Measurements from ENCODE around the gene CTCFL. TPM values are rescaled to one million over a fixed set of nuclear protein-coding genes. Genes with fewer than 3 reads are reported as not detected.
A peak's percentile ranks its signal among the peaks of the same experiment; 100 is the strongest.

CTCFL gene
- total and polyA plus RNA-seq, 2 of the 13 experiments (the other 11 are each of a cell fraction or from before 2014, with no cell fraction given), result 0.04 TPM; not detected in 1

- TF ChIP-seq MBNL3 (CRISPR knock-in tag; conservative IDR thresholded peaks at IDR 0.05) (no peak), ZNF577 (CRISPR knock-in tag; IDR thresholded peaks at IDR 0.05; ENCODE audit: borderline replicate concordance, low read depth) (no peak), ZNF562 (CRISPR knock-in tag; IDR thresholded peaks at IDR 0.05; ENCODE audit: borderline replicate concordance) (no peak), NCOA1 (CRISPR knock-in tag; IDR thresholded peaks at IDR 0.05) (no peak), ARNT (IDR thresholded peaks at IDR 0.05) (no peak), GZF1 (CRISPR knock-in tag; IDR thresholded peaks at IDR 0.05) (0 out of 2 replicates have a peak, but pooled peaks have one; percentile 15), ZNF713 (CRISPR knock-in tag; IDR thresholded peaks at IDR 0.05) (no peak), SCMH1 (CRISPR knock-in tag; IDR thresholded peaks at IDR 0.05; ENCODE audit: borderline replicate concordance) (no peak), SNAI1 (CRISPR knock-in tag; IDR thresholded peaks at IDR 0.05; ENCODE audit: borderline replicate concordance) (no peak), BHLHE40 (IDR thresholded peaks at IDR 0.05; ENCODE audit: low read length) (no peak), NCOR1 (IDR thresholded peaks at IDR 0.05; ENCODE audit: borderline replicate concordance, low read length) (no peak), RARA (CRISPR knock-in tag; IDR thresholded peaks at IDR 0.05) (peak; percentile 72), CAMTA2 (CRISPR knock-in tag; IDR thresholded peaks at IDR 0.05; ENCODE audit: borderline replicate concordance) (0 out of 2 replicates have a peak, but pooled peaks have one; percentile 30), ZNF609 (CRISPR knock-in tag; IDR thresholded peaks at IDR 0.05; ENCODE audit: borderline replicate concordance) (no peak), MED1 (CRISPR knock-in tag; IDR thresholded peaks at IDR 0.05) (no peak), TRIM22 (IDR thresholded peaks at IDR 0.05) (no peak), ZNF430 (CRISPR knock-in tag; IDR thresholded peaks at IDR 0.05) (no peak), SAFB2 (CRISPR knock-in tag; IDR thresholded peaks at IDR 0.05; ENCODE audit: borderline replicate concordance, low read depth) (no peak)
- TF ChIP-seq, protein P1, sequence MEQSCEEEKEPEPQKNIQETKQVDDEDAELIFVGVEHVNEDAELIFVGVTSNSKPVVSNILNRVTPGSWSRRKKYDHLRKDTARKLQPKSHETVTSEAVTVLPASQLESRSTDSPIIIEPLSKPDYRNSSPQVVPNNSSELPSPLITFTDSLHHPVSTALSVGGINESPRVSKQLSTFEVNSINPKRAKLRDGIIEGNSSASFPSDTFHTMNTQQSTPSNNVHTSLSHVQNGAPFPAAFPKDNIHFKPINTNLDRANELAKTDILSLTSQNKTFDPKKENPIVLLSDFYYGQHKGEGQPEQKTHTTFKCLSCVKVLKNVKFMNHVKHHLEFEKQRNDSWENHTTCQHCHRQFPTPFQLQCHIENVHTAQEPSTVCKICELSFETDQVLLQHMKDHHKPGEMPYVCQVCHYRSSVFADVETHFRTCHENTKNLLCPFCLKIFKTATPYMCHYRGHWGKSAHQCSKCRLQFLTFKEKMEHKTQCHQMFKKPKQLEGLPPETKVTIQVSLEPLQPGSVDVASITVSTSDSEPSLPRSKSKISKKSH (CRISPR knock-in tag; IDR thresholded peaks at IDR 0.05; ENCODE audit: borderline replicate concordance), result peak; percentile 49; the same call in 1 of the 2 replicates
- TF ChIP-seq, protein P2, sequence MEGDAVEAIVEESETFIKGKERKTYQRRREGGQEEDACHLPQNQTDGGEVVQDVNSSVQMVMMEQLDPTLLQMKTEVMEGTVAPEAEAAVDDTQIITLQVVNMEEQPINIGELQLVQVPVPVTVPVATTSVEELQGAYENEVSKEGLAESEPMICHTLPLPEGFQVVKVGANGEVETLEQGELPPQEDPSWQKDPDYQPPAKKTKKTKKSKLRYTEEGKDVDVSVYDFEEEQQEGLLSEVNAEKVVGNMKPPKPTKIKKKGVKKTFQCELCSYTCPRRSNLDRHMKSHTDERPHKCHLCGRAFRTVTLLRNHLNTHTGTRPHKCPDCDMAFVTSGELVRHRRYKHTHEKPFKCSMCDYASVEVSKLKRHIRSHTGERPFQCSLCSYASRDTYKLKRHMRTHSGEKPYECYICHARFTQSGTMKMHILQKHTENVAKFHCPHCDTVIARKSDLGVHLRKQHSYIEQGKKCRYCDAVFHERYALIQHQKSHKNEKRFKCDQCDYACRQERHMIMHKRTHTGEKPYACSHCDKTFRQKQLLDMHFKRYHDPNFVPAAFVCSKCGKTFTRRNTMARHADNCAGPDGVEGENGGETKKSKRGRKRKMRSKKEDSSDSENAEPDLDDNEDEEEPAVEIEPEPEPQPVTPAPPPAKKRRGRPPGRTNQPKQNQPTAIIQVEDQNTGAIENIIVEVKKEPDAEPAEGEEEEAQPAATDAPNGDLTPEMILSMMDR (CRISPR knock-in tag; IDR thresholded peaks at IDR 0.05), result no peak
These were observed 14.9 kb upstream of the CTCFL start (continued) for GRCh38 chr20:57539889-57540288.
